GM18505 (cell line): ENCODE data around the gene PFDN4.

Experiments
- ATAC-seq: cut with Tn5 transposase; IDR thresholded peaks from one replicate; pipeline ENCODE4 v1.9.1; 2021; ENCODE audit not compliant: unreplicated experiment
- POLR2A ChIP-seq: IDR thresholded peaks from 4 replicates; pipeline ENCODE4 v1.6.1; 2011; ENCODE audit warnings: borderline replicate concordance; ENCODE audit not compliant: insufficient read depth, insufficient read length; ENCODE audit errors: extremely low read depth

Gene PFDN4

GRCh38 chr20:54268941-54269340 lies 61.1 kb downstream of the PFDN4 start:
- no peak for TF ChIP-seq POLR2A

More at GRCh38 chr20:54268941-54269340, 61.1 kb downstream of the PFDN4 start:
- no peak for ATAC-seq
